NCI-H2196 (cell line): ENCODE results near the gene AGPS.

ENCODE experiments used
- DNase-seq: peaks from one replicate; lab custom pipeline; 2025; ENCODE audit not compliant: unreplicated experiment; lab: John Stamatoyannopoulos, UW

Gene AGPS

GRCh38 chr2:177383935-177384334, 8.6 kb upstream of the AGPS start:
- no peak for DNase-seq

GRCh38 chr2:177385151-177385550, 7.4 kb upstream of the AGPS start:
- no peak for DNase-seq

- no peak for DNase-seq
Measured at GRCh38 chr2:177391822-177392372, 676 bp upstream of the AGPS start.

- no peak for DNase-seq
Measured at GRCh38 chr2:177393203-177393755, 706 bp downstream of the AGPS start.

GRCh38 chr2:177393824-177394593, 1.4 kb downstream of the AGPS start:
- DNase-seq: no peak

GRCh38 chr2:177394594-177394973, 2.0 kb downstream of the AGPS start:
- no peak for DNase-seq

GRCh38 chr2:177395351-177396065, 2.9 kb downstream of the AGPS start:
- DNase-seq: no peak

GRCh38 chr2:177396703-177397460, 4.3 kb downstream of the AGPS start:
- DNase-seq: no peak

GRCh38 chr2:177397481-177398289, 5.1 kb downstream of the AGPS start:
- DNase-seq: no peak

GRCh38 chr2:177398290-177398683, 5.7 kb downstream of the AGPS start:
- DNase-seq: no peak

- no peak for DNase-seq
Measured at GRCh38 chr2:177398791-177399190, 6.2 kb downstream of the AGPS start.

GRCh38 chr2:177399376-177399775, 6.8 kb downstream of the AGPS start:
- no peak for DNase-seq

- DNase-seq: no peak
Measured at GRCh38 chr2:177400337-177400923, 7.9 kb downstream of the AGPS start.

- no peak for DNase-seq
Measured at GRCh38 chr2:177402096-177402495, 9.5 kb downstream of the AGPS start.

GRCh38 chr2:177403838-177404237, 11.3 kb downstream of the AGPS start:
- DNase-seq: no peak

GRCh38 chr2:177404243-177404642, 11.7 kb downstream of the AGPS start:
- no peak for DNase-seq

- DNase-seq: no peak
Measured at GRCh38 chr2:177405029-177405692, 12.6 kb downstream of the AGPS start.

GRCh38 chr2:177406182-177406581, 13.6 kb downstream of the AGPS start:
- DNase-seq: no peak

GRCh38 chr2:177407031-177407430, 14.5 kb downstream of the AGPS start:
- DNase-seq: no peak
